GM12874 (cell line): ENCODE results near the gene RNF133.

Experiments used
- TF ChIP-seq, protein P1 (sequence below): IDR thresholded peaks from 2 replicates; pipeline ENCODE4 v1.5.1; 2011; ENCODE audit warnings: low read depth, mild to moderate bottlenecking, control low read depth, low read length, moderate library complexity; ENCODE audit not compliant: insufficient read depth

Gene RNF133

DNA sequence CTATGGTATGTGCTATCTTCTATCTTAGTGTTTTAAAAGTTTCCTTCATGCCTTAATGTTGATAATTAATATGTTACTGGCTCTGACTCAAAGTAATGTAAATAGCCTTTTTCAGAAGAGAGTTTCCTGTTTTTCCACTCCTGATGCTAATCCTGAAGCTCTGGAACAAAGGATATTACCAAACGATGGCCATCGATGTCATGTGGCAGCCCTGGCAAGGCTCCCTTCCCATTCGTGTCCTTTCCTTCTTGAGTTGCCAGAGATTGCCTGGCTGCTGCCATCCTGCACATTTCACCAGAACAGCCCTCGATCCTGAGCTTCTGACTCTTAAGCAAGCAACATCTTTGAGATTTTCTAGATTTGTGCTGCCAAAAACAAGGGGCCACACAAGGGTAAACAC lies 46.0 kb downstream of the RNF133 start:
- TF ChIP-seq, protein P1, sequence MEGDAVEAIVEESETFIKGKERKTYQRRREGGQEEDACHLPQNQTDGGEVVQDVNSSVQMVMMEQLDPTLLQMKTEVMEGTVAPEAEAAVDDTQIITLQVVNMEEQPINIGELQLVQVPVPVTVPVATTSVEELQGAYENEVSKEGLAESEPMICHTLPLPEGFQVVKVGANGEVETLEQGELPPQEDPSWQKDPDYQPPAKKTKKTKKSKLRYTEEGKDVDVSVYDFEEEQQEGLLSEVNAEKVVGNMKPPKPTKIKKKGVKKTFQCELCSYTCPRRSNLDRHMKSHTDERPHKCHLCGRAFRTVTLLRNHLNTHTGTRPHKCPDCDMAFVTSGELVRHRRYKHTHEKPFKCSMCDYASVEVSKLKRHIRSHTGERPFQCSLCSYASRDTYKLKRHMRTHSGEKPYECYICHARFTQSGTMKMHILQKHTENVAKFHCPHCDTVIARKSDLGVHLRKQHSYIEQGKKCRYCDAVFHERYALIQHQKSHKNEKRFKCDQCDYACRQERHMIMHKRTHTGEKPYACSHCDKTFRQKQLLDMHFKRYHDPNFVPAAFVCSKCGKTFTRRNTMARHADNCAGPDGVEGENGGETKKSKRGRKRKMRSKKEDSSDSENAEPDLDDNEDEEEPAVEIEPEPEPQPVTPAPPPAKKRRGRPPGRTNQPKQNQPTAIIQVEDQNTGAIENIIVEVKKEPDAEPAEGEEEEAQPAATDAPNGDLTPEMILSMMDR, result no peak

DNA sequence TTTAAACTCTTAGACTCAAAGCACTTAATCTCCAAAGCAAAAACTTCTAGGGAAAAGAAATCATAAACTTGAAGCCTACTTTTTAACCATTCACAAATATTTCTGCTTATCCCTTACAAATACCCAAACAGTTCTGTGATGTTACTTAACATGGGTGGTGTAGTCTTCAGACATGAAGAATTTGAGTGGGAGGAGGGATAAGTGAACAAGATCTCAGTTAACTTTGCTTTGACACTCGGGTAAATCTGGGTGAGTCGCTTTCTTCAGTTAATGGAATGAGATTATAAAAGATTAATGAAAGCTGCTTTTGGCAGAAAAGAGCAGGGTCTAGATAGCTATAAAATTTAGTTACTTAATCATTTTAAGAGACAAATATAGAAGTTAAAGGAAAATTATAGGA lies 47.5 kb downstream of the RNF133 start:
- TF ChIP-seq, protein P1, result no peak
